Hair follicle dermal papilla cell (primary cell): ENCODE measurements around the gene TSSK1B. TPM values are rescaled to one million over a fixed set of nuclear protein-coding genes. Genes with fewer than 3 reads are reported as not detected.

ENCODE experiments used
- total RNA-seq: library from RNA; depleted of rRNA; stranded (reverse); fragments of >200 nt; gene quantifications from 2 replicates; pipeline ENCODE4 v1.2.3, GENCODE V29; 2012

Gene TSSK1B, protein sequence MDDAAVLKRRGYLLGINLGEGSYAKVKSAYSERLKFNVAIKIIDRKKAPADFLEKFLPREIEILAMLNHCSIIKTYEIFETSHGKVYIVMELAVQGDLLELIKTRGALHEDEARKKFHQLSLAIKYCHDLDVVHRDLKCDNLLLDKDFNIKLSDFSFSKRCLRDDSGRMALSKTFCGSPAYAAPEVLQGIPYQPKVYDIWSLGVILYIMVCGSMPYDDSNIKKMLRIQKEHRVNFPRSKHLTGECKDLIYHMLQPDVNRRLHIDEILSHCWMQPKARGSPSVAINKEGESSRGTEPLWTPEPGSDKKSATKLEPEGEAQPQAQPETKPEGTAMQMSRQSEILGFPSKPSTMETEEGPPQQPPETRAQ
- 0.36 and 0.49 TPM in 2 replicates for total RNA-seq

DNA sequence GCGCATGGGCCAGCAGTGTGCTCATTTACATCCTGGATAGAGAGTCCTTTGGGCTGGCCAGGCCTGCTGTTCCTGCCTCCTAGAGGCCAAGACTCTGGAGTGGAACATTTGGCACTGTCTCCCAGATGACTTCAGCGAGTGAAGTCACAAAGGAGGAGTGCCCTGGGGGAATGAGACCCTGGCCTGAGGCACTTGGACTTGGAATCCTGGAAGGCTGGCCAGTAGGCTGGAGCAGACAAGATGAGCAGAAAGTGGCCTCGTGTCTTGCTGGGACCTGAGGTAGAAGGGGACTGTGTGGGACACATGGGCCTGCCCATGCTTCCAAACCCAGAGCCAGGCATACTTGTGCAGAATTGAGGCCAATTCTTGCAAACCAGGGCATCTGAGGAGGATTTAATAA is at the start of gene TSSK1B:
Gene TSSK1B (minus strand): TSS at position 101 of the 400 bp plus-strand sequence. CDS start 150 bp downstream, outside the sequence.

Other genes starting within 250 kb of the TSSK1B start
- gene MCC, start 53.5 kb upstream of the TSSK1B start, total RNA-seq = 47.1 and 63.6 TPM in 2 replicates
- gene YTHDC2, start 78.7 kb upstream of the TSSK1B start, total RNA-seq = 24.7 and 28.7 TPM in 2 replicates